Liver (tissue), 3 donors: ENCODE results near the gene ASPDH.

Experiments used
- GABPA ChIP-seq, 2 donors: IDR thresholded peaks in 1 of 2; conservative IDR thresholded peaks in 1 of 2; 2 replicates each; pipeline ENCODE4 v1.6.1; 2016; ENCODE audit warnings: antibody characterized with exemption in 2 of 2, mild to moderate bottlenecking in 1 of 2, moderate library complexity in 1 of 2
- JUND ChIP-seq, 2 donors: IDR thresholded peaks; 2 replicates each; pipeline ENCODE4 v1.6.1; 2016; ENCODE audit warnings: antibody characterized with exemption in 2 of 2
- NR2F2 ChIP-seq: IDR thresholded peaks from 2 replicates; pipeline ENCODE4 v1.6.1; 2016; ENCODE audit warnings: antibody characterized with exemption
- RAD21 ChIP-seq, 2 donors: IDR thresholded peaks; 2 replicates each; pipeline ENCODE4 v1.6.1; 2016; ENCODE audit warnings: antibody characterized with exemption in 2 of 2, mild to moderate bottlenecking in 2 of 2
- TAF1 ChIP-seq: conservative IDR thresholded peaks from 2 replicates; pipeline ENCODE4 v1.6.1; 2016; ENCODE audit warnings: antibody characterized with exemption, mild to moderate bottlenecking
- TF ChIP-seq, protein P1 (sequence below): fragments of 150-350 bp; IDR thresholded peaks from 2 replicates; pipeline ENCODE4 v1.5.1; 2017; ENCODE audit warnings: improper control_type of control experiment, low read depth, low read length; ENCODE audit not compliant: missing input control
- TF ChIP-seq, protein P2 (sequence below): IDR thresholded peaks from 2 replicates; pipeline ENCODE4 v1.6.1; 2016; ENCODE audit warnings: antibody characterized with exemption, mild to moderate bottlenecking
- donor health status: healthy.
- donor health status: healthy.

DNA sequence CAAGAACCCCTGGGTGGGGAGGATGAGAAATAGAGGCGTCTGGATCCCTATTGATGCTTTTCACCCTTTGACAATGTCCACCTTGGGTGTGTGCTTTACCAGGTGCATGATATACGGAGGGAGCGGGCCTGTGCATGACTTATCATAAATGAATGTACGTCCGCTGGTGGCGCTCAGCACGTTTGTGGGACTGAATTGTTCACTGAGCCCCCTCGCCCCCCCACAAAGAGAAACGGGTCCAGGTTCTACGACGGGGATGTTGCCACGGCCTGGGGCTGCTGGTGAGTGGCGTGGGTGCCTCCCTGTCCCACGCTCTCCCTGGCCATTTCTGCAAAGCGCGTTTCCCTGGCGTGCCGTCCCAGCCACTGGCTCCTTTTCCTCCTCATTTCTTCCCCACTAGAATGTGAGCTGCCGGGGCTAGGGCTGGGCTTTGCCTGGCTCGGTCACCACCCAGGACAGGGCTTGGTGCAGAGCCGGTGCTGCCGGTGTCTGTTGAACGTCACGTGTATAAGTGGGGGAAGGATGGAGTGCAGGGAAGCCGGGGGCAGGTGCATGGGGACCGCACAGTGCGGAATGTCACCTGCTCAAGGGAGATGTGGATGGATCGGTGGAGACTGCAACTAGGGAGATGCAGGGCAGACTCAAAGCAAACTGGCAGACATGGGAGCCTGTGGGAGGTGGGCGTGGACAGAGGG, 33.0 kb upstream of the ASPDH start:
- TF ChIP-seq, protein P1, sequence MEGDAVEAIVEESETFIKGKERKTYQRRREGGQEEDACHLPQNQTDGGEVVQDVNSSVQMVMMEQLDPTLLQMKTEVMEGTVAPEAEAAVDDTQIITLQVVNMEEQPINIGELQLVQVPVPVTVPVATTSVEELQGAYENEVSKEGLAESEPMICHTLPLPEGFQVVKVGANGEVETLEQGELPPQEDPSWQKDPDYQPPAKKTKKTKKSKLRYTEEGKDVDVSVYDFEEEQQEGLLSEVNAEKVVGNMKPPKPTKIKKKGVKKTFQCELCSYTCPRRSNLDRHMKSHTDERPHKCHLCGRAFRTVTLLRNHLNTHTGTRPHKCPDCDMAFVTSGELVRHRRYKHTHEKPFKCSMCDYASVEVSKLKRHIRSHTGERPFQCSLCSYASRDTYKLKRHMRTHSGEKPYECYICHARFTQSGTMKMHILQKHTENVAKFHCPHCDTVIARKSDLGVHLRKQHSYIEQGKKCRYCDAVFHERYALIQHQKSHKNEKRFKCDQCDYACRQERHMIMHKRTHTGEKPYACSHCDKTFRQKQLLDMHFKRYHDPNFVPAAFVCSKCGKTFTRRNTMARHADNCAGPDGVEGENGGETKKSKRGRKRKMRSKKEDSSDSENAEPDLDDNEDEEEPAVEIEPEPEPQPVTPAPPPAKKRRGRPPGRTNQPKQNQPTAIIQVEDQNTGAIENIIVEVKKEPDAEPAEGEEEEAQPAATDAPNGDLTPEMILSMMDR, result no peak
- TF ChIP-seq, protein P2, sequence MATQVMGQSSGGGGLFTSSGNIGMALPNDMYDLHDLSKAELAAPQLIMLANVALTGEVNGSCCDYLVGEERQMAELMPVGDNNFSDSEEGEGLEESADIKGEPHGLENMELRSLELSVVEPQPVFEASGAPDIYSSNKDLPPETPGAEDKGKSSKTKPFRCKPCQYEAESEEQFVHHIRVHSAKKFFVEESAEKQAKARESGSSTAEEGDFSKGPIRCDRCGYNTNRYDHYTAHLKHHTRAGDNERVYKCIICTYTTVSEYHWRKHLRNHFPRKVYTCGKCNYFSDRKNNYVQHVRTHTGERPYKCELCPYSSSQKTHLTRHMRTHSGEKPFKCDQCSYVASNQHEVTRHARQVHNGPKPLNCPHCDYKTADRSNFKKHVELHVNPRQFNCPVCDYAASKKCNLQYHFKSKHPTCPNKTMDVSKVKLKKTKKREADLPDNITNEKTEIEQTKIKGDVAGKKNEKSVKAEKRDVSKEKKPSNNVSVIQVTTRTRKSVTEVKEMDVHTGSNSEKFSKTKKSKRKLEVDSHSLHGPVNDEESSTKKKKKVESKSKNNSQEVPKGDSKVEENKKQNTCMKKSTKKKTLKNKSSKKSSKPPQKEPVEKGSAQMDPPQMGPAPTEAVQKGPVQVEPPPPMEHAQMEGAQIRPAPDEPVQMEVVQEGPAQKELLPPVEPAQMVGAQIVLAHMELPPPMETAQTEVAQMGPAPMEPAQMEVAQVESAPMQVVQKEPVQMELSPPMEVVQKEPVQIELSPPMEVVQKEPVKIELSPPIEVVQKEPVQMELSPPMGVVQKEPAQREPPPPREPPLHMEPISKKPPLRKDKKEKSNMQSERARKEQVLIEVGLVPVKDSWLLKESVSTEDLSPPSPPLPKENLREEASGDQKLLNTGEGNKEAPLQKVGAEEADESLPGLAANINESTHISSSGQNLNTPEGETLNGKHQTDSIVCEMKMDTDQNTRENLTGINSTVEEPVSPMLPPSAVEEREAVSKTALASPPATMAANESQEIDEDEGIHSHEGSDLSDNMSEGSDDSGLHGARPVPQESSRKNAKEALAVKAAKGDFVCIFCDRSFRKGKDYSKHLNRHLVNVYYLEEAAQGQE, result no peak
- TF ChIP-seq TAF1 (no peak), RAD21 (IDR thresholded peaks at IDR 0.05) (no peak), GABPA (IDR thresholded peaks at IDR 0.05 in 1 of 2, conservative IDR thresholded peaks at IDR 0.05 in 1 of 2) (no peak), NR2F2 (no peak), JUND (IDR thresholded peaks at IDR 0.05) (no peak)
